GM13976 (cell line): ENCODE data around the gene GPR153.

Source experiments
- DNase-seq: peaks from one replicate; pipeline ENCODE4 v3.0.0; 2012; ENCODE audit warnings: low spot score
- CTCF ChIP-seq: IDR thresholded peaks from 2 replicates; pipeline ENCODE4 v1.5.1; 2012; ENCODE audit warnings: borderline replicate concordance, mild to moderate bottlenecking; ENCODE audit not compliant: insufficient read depth; ENCODE audit errors: extremely low read depth, missing control alignments, control extremely low read depth
- in situ Hi-C: fragments of 300-500 bp; cut with MboI; formaldehyde crosslinking; loops from one replicate; pipeline ENCODE4 v1.12.0; 2022; ENCODE audit warnings: low sequenced_read_pairs, mixed read lengths, inconsistent platforms; ENCODE audit not compliant: unreplicated experiment

The GPR153 gene

DNA sequence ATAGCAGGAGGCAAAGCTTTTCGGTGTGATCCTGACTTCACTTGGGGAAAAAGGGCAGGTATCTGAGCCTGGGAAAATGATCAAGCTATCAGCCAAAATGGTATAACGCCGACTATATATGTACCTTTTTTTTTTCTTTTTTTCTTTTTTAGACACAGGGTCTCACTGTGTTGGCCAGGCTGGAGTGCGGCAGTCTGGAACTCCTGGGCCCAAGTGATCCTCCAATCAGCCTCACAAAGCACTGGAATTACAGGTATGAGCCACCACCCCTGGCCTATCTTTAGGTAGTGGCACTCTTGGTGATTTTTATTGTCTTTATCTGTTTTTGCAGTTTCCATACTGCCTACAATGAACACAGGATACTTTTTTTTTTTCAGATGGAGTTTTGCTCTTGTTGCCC, 23.8 kb downstream of the GPR153 start:
- DNase-seq: no peak
- in situ Hi-C loops: no loop called here

GRCh38 chr1:6235296-6235677, 25.6 kb downstream of the GPR153 start:
- DNase-seq: no peak
- in situ Hi-C loops: no loop called here
- no peak for TF ChIP-seq CTCF

More for the DNA sequence above, 23.8 kb downstream of the GPR153 start:
- no peak for TF ChIP-seq CTCF

- TF ChIP-seq CTCF: no peak
- no peak for DNase-seq
- in situ Hi-C loops: no loop called here
These were observed 26.2 kb downstream of the GPR153 start for GRCh38 chr1:6234502-6235295.

GRCh38 chr1:6233376-6233775, 27.5 kb downstream of the GPR153 start:
- TF ChIP-seq CTCF: no peak
- in situ Hi-C loops: no loop called here
- DNase-seq: no peak

DNA sequence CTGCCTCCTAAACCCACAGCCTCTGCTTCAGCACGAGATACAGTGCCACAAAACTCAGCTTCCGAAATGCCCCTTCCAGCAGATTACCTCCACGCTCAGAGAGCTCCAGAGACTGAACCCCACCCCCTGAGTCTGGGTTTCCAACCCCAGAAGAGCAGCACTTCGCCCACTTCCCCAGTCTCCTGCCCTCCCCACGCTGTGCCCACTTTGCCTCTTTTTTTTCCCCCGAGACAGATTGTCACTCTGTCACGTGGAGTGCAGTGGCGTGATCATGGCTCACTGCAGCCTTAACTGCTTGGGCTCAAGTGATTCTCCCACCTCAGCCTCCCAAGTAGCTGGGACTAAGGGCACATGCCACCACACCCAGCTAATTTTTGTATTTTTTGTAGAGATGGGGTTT, 35.2 kb downstream of the GPR153 start:
- in situ Hi-C loops: no loop called here
- TF ChIP-seq CTCF: no peak
- no peak for DNase-seq

GRCh38 chr1:6224718-6225117, 36.2 kb downstream of the GPR153 start:
- DNase-seq: no peak
- in situ Hi-C loops: no loop called here
- TF ChIP-seq CTCF: no peak
